ENCODE results near the gene DMD.

Gene DMD

GRCh38 chrX:31318866-31319265, 1892.5 kb downstream of the DMD start:
- DNase-seq (ENCODE audit: low read depth in 4 of 4, low spot score in 1 of 4), result no peak

- no peak for DNase-seq (ENCODE audit: low read depth in 4 of 4, low spot score in 1 of 4)
Measured at GRCh38 chrX:31316340-31316991, 1894.9 kb downstream of the DMD start.

- no peak for DNase-seq (ENCODE audit: low read depth in 4 of 4, low spot score in 1 of 4)
Measured at GRCh38 chrX:31314921-31315320, 1896.4 kb downstream of the DMD start.

GRCh38 chrX:31307952-31308351, 1903.4 kb downstream of the DMD start:
- DNase-seq (ENCODE audit: low read depth in 4 of 4, low spot score in 1 of 4), result no peak

- no peak for DNase-seq (ENCODE audit: low read depth in 4 of 4, low spot score in 1 of 4)
Measured at GRCh38 chrX:31302573-31303075, 1908.7 kb downstream of the DMD start.

GRCh38 chrX:31301941-31302340, 1909.4 kb downstream of the DMD start:
- no peak for DNase-seq (ENCODE audit: low read depth in 4 of 4, low spot score in 1 of 4)

- DNase-seq (ENCODE audit: low read depth in 4 of 4, low spot score in 1 of 4), result no peak
Measured at GRCh38 chrX:31301203-31301602, 1910.1 kb downstream of the DMD start.

- no peak for DNase-seq (ENCODE audit: low read depth in 4 of 4, low spot score in 1 of 4)
Measured at GRCh38 chrX:31298916-31299315, 1912.4 kb downstream of the DMD start.

- no peak for DNase-seq (ENCODE audit: low read depth in 4 of 4, low spot score in 1 of 4)
Measured at GRCh38 chrX:31297881-31298280, 1913.5 kb downstream of the DMD start.

- DNase-seq (ENCODE audit: low read depth in 4 of 4, low spot score in 1 of 4), result no peak
Measured at GRCh38 chrX:31294475-31294874, 1916.9 kb downstream of the DMD start.

- no peak for DNase-seq (ENCODE audit: low read depth in 4 of 4, low spot score in 1 of 4)
Measured at GRCh38 chrX:31293409-31293808, 1917.9 kb downstream of the DMD start.

- DNase-seq (ENCODE audit: low read depth in 4 of 4, low spot score in 1 of 4), result no peak
Measured at GRCh38 chrX:31291131-31291530, 1920.2 kb downstream of the DMD start.

GRCh38 chrX:31287861-31288260, 1923.5 kb downstream of the DMD start:
- DNase-seq (ENCODE audit: low read depth in 4 of 4, low spot score in 1 of 4), result no peak

- no peak for DNase-seq (ENCODE audit: low read depth in 4 of 4, low spot score in 1 of 4)
Measured at GRCh38 chrX:31280580-31280979, 1930.8 kb downstream of the DMD start.

- no peak for DNase-seq (ENCODE audit: low read depth in 4 of 4, low spot score in 1 of 4)
Measured at GRCh38 chrX:31279359-31279758, 1932.0 kb downstream of the DMD start.

GRCh38 chrX:31272472-31272775, 1938.9 kb downstream of the DMD start:
- DNase-seq (ENCODE audit: low read depth in 4 of 4, low spot score in 1 of 4), result no peak

GRCh38 chrX:31271615-31272471, 1939.5 kb downstream of the DMD start:
- no peak for DNase-seq (ENCODE audit: low read depth in 4 of 4, low spot score in 1 of 4)

GRCh38 chrX:31269914-31270313, 1941.4 kb downstream of the DMD start:
- no peak for DNase-seq (ENCODE audit: low read depth in 4 of 4, low spot score in 1 of 4)

- DNase-seq (ENCODE audit: low read depth in 4 of 4, low spot score in 1 of 4), result no peak
Measured at GRCh38 chrX:31268359-31268758, 1943.0 kb downstream of the DMD start.

- no peak for DNase-seq (ENCODE audit: low read depth in 4 of 4, low spot score in 1 of 4)
Measured at GRCh38 chrX:31266203-31267076, 1944.9 kb downstream of the DMD start.

GRCh38 chrX:31265383-31265782, 1946.0 kb downstream of the DMD start:
- no peak for DNase-seq (ENCODE audit: low read depth in 4 of 4, low spot score in 1 of 4)

- DNase-seq (ENCODE audit: low read depth in 4 of 4, low spot score in 1 of 4), result no peak
Measured at GRCh38 chrX:31260351-31260750, 1951.0 kb downstream of the DMD start.
